H54 (cell line): Measurements from ENCODE around the gene PTOV1.
"Not testable (repeated sequence)": the region's sequence is repeated elsewhere in the genome, so short reads cannot be mapped to it uniquely, and the experiment has no call there.

Experiments
- DNase-seq: peaks from one replicate; pipeline ENCODE4 v3.0.0; 2011; ENCODE audit warnings: low spot score, mixed read lengths; ENCODE audit not compliant: insufficient read length
- FAIRE-seq: peaks from 3 replicates; lab custom pipeline; 2011; peaks lifted over from hg19 to GRCh38; lab: Jason Lieb, UNC
- POLR2A ChIP-seq: IDR thresholded peaks from 2 replicates; pipeline ENCODE4 v1.6.1; 2011; ENCODE audit warnings: low read depth, mild to moderate bottlenecking, low read length

Gene PTOV1

GRCh38 chr19:49809941-49810389 is 41.0 kb upstream of the PTOV1 start:
- no peak for TF ChIP-seq POLR2A
- DNase-seq, result no peak
- no peak for FAIRE-seq

GRCh38 chr19:49811328-49811727 is 39.6 kb upstream of the PTOV1 start:
- FAIRE-seq (no peak), DNase-seq (no peak)
- no peak for TF ChIP-seq POLR2A

- FAIRE-seq (no peak), DNase-seq (no peak)
- TF ChIP-seq POLR2A, result no peak
These were observed 38.4 kb upstream of the PTOV1 start for GRCh38 chr19:49812452-49812996.

- DNase-seq (peak; percentile 98), FAIRE-seq (peak; percentile 84)
- TF ChIP-seq POLR2A, result no peak
These were observed 37.7 kb upstream of the PTOV1 start, which contains the start of gene FUZ for GRCh38 chr19:49812997-49813861. FUZ (minus strand) TSS chr19:49813292; CDS start chr19:49813106, 186 bp downstream.

- FAIRE-seq (no peak), DNase-seq (no peak)
- TF ChIP-seq POLR2A, result no peak
These were observed 36.9 kb upstream of the PTOV1 start for GRCh38 chr19:49814010-49814409.

GRCh38 chr19:49816590-49816989 is 34.4 kb upstream of the PTOV1 start:
- FAIRE-seq, result no peak
- DNase-seq, result no peak
- no peak for TF ChIP-seq POLR2A

GRCh38 chr19:49817964-49818648 is 32.9 kb upstream of the PTOV1 start, which contains the start of gene MED25:
MED25 (plus strand) TSS chr19:49818289; CDS start chr19:49818342, 53 bp downstream.
- peak; percentile 89 for TF ChIP-seq POLR2A
- no peak for FAIRE-seq
- peak; percentile 96 for DNase-seq

GRCh38 chr19:49818649-49819370 is 32.1 kb upstream of the PTOV1 start:
- DNase-seq (no peak), FAIRE-seq (no peak)
- no peak for TF ChIP-seq POLR2A

- not testable (repeated sequence) for FAIRE-seq, DNase-seq
These were observed 31.4 kb upstream of the PTOV1 start for GRCh38 chr19:49819452-49820115.

GRCh38 chr19:49820125-49820524 is 30.8 kb upstream of the PTOV1 start:
- no peak for TF ChIP-seq POLR2A
- FAIRE-seq (no peak), DNase-seq (no peak)

GRCh38 chr19:49823472-49823871 is 27.5 kb upstream of the PTOV1 start:
- TF ChIP-seq POLR2A, result no peak
- no peak for FAIRE-seq
- no peak for DNase-seq

- no peak for TF ChIP-seq POLR2A
- FAIRE-seq (no peak), DNase-seq (no peak)
These were observed 26.3 kb upstream of the PTOV1 start for GRCh38 chr19:49824662-49825061.

GRCh38 chr19:49827034-49827433 is 23.9 kb upstream of the PTOV1 start:
- DNase-seq (no peak), FAIRE-seq (no peak)
- no peak for TF ChIP-seq POLR2A

- FAIRE-seq (no peak), DNase-seq (no peak)
- no peak for TF ChIP-seq POLR2A
These were observed 21.8 kb upstream of the PTOV1 start for GRCh38 chr19:49829200-49829599.
